Activated CD4-positive, alpha-beta T cell treated with anti-CD3 and anti-CD28 coated beads for 24 hours (primary cell): ENCODE data around the gene LPIN1.
A peak's percentile ranks its signal among the peaks of the same experiment; 100 is the strongest.
"Not testable (repeated sequence)": the region's sequence is repeated elsewhere in the genome, so short reads cannot be mapped to it uniquely, and the experiment has no call there.

Source experiments
- DNase-seq, 2 donors: peaks; one replicate each; pipeline ENCODE4 v3.0.0-alpha.2; 2020; ENCODE audit warnings: low read depth in 2 of 2

LPIN1 gene

GRCh38 chr2:11811036-11811654 is 64.7 kb downstream of the LPIN1 start:
- no peak for DNase-seq

- no peak for DNase-seq
These were observed 66.2 kb downstream of the LPIN1 start for GRCh38 chr2:11812466-11813248.

- not testable (repeated sequence) for DNase-seq
These were observed 66.9 kb downstream of the LPIN1 start for GRCh38 chr2:11813345-11813744.

- no peak for DNase-seq
These were observed 67.5 kb downstream of the LPIN1 start for GRCh38 chr2:11813951-11814350.

- DNase-seq = no peak
These were observed 68.6 kb downstream of the LPIN1 start for GRCh38 chr2:11814979-11815510.

GRCh38 chr2:11816935-11817334 is 70.5 kb downstream of the LPIN1 start:
- not testable (repeated sequence) for DNase-seq

GRCh38 chr2:11819235-11819729 is 72.8 kb downstream of the LPIN1 start:
- DNase-seq = no peak

GRCh38 chr2:11820650-11821049 is 74.2 kb downstream of the LPIN1 start:
- DNase-seq = no peak

- no peak for DNase-seq
These were observed 75.3 kb downstream of the LPIN1 start for GRCh38 chr2:11821705-11822104.

- not testable (repeated sequence) for DNase-seq
These were observed 75.9 kb downstream of the LPIN1 start for GRCh38 chr2:11822359-11822745.

GRCh38 chr2:11822746-11823451 is 76.5 kb downstream of the LPIN1 start:
- no peak for DNase-seq

GRCh38 chr2:11824901-11825828 is 78.7 kb downstream of the LPIN1 start:
- DNase-seq = no peak

- peak in 1 of 2 donors; percentile 10 for DNase-seq
These were observed 81.1 kb downstream of the LPIN1 start for GRCh38 chr2:11827547-11827946.

- no peak for DNase-seq
These were observed 82.5 kb downstream of the LPIN1 start for GRCh38 chr2:11828933-11829323.

GRCh38 chr2:11829324-11829946 is 83.0 kb downstream of the LPIN1 start:
- peak; percentile 33 to 45 for DNase-seq

- DNase-seq = peak; percentile 22 to 37
These were observed 83.7 kb downstream of the LPIN1 start for GRCh38 chr2:11829947-11830707.

GRCh38 chr2:11830708-11831301 is 84.4 kb downstream of the LPIN1 start:
- no peak for DNase-seq

- no peak for DNase-seq
These were observed 85.0 kb downstream of the LPIN1 start for GRCh38 chr2:11831415-11831814.

GRCh38 chr2:11832531-11832930 is 86.1 kb downstream of the LPIN1 start:
- no peak for DNase-seq

GRCh38 chr2:11833601-11834000 is 87.2 kb downstream of the LPIN1 start:
- no peak for DNase-seq
